ENCODE measurements around the gene RALY.

GRCh38 chr20:34049389-34049788, 55.7 kb downstream of the RALY start:
- TF ChIP-seq CTCF (IDR thresholded peaks at IDR 0.05; ENCODE audit: low read depth, low read length, poor library complexity, severe bottlenecking) (no peak), EZH2phosphoT487 (IDR thresholded peaks at IDR 0.05; ENCODE audit: borderline replicate concordance, low read length) (no peak)

All from DOHH2 (cell line).